ENCODE data around the gene CAPN10.

The CAPN10 gene

GRCh38 chr2:240620859-240621258 lies 34.3 kb downstream of the CAPN10 start:
- no peak for TF ChIP-seq CTCF (conservative IDR thresholded peaks at IDR 0.05; ENCODE audit: low read depth)
- ChIA-PET POLR2A (ENCODE audit: low non-redundant PET) (no interaction called here), CTCF (no interaction called here)
- DNase-seq (ENCODE audit: low spot score) = no peak
- H3K27ac ChIP-seq = no peak overlapping the region

GRCh38 chr2:240622060-240622411 lies 35.5 kb downstream of the CAPN10 start:
- no peak for TF ChIP-seq CTCF (conservative IDR thresholded peaks at IDR 0.05; ENCODE audit: low read depth)
- H3K27ac ChIP-seq = no peak overlapping the region
- DNase-seq (ENCODE audit: low spot score) = no peak
- ChIA-PET CTCF (interaction anchor here (1.0 kb wide), 1 partner anchor 218 kb away, joined by 4 read pairs; no protein-coding TSS in a partner anchor), POLR2A (ENCODE audit: low non-redundant PET) (no interaction called here)

GRCh38 chr2:240622531-240623235 lies 36.1 kb downstream of the CAPN10 start:
- no peak for DNase-seq (ENCODE audit: low spot score)
- no peak for TF ChIP-seq CTCF (conservative IDR thresholded peaks at IDR 0.05; ENCODE audit: low read depth)
- no peak overlapping the region for H3K27ac ChIP-seq
- CTCF ChIA-PET = interaction anchor here (0.6 to 1.0 kb wide), 2 partner anchors 218 to 309 kb away, joined by 3 to 4 read pairs; no protein-coding TSS in a partner anchor
- POLR2A ChIA-PET (ENCODE audit: low non-redundant PET) = no interaction called here

GRCh38 chr2:240623531-240624010 lies 37.0 kb downstream of the CAPN10 start:
- no peak for TF ChIP-seq CTCF (conservative IDR thresholded peaks at IDR 0.05; ENCODE audit: low read depth)
- ChIA-PET CTCF (interaction anchor here (0.6 kb wide), 1 partner anchor 308 kb away, joined by 3 read pairs; no protein-coding TSS in a partner anchor), POLR2A (ENCODE audit: low non-redundant PET) (no interaction called here)
- no peak overlapping the region for H3K27ac ChIP-seq
- DNase-seq (ENCODE audit: low spot score) = no peak

GRCh38 chr2:240624011-240624949 lies 37.7 kb downstream of the CAPN10 start:
- TF ChIP-seq CTCF (conservative IDR thresholded peaks at IDR 0.05; ENCODE audit: low read depth) = no peak
- no peak for DNase-seq (ENCODE audit: low spot score)
- ChIA-PET POLR2A (ENCODE audit: low non-redundant PET) (no interaction called here), CTCF (interaction anchor here (0.5 kb wide), 1 partner anchor 86 kb away, joined by 5 read pairs; no protein-coding TSS in a partner anchor)
- no peak overlapping the region for H3K27ac ChIP-seq

GRCh38 chr2:240624950-240625621 lies 38.6 kb downstream of the CAPN10 start, which contains the start of gene GPR35:
GPR35 (plus strand) TSS chr2:240625480; CDS start chr2:240629953, 4,473 bp downstream.
- CTCF ChIA-PET = no interaction called here
- no peak for DNase-seq (ENCODE audit: low spot score)

More at GRCh38 chr2:240624950-240625621, 38.6 kb downstream of the CAPN10 start, which contains the start of gene GPR35:
- TF ChIP-seq CTCF (conservative IDR thresholded peaks at IDR 0.05; ENCODE audit: low read depth) = no peak
- H3K27ac ChIP-seq = no peak within 1 kb of the TSS
- POLR2A ChIA-PET (ENCODE audit: low non-redundant PET) = no interaction called here
